ENCODE measurements around the gene ZCCHC2.

Gene ZCCHC2

GRCh38 chr18:62612289-62612645, 89.4 kb downstream of the ZCCHC2 start:
- DNase-seq (ENCODE audit: low spot score), result no peak
- no peak for TF ChIP-seq CTCF (IDR thresholded peaks at IDR 0.05; ENCODE audit: extremely low read depth, insufficient read depth, missing control alignments)
- in situ Hi-C loops (cut with MboI; ENCODE audit: low pct_unique_long_range_greater_than_20kb, low sequenced_read_pairs, unreplicated experiment), result loop anchor here (25.0 kb wide), 1 partner anchor 375 kb away; no protein-coding TSS in a partner anchor

- in situ Hi-C loops (cut with MboI; ENCODE audit: low pct_unique_long_range_greater_than_20kb, low sequenced_read_pairs, unreplicated experiment), result loop anchor here (25.0 kb wide), 1 partner anchor 375 kb away; no protein-coding TSS in a partner anchor
- no peak for DNase-seq (ENCODE audit: low spot score)
- TF ChIP-seq CTCF (IDR thresholded peaks at IDR 0.05; ENCODE audit: extremely low read depth, insufficient read depth, missing control alignments), result no peak
Observed at GRCh38 chr18:62612776-62613175, 90.0 kb downstream of the ZCCHC2 start.

- in situ Hi-C loops (cut with MboI; ENCODE audit: low pct_unique_long_range_greater_than_20kb, low sequenced_read_pairs, unreplicated experiment), result loop anchor here (25.0 kb wide), 1 partner anchor 373 kb away; no protein-coding TSS in a partner anchor
- DNase-seq (ENCODE audit: low spot score), result no peak
- TF ChIP-seq CTCF (IDR thresholded peaks at IDR 0.05; ENCODE audit: extremely low read depth, insufficient read depth, missing control alignments), result no peak
Observed at GRCh38 chr18:62614494-62614893, 91.7 kb downstream of the ZCCHC2 start.

GRCh38 chr18:62616331-62616805, 93.5 kb downstream of the ZCCHC2 start:
- no peak for DNase-seq (ENCODE audit: low spot score)

GRCh38 chr18:62617793-62618591, 95.2 kb downstream of the ZCCHC2 start:
- in situ Hi-C loops (cut with MboI; ENCODE audit: low pct_unique_long_range_greater_than_20kb, low sequenced_read_pairs, unreplicated experiment), result loop anchor here (25.0 kb wide), 1 partner anchor 369 kb away; no protein-coding TSS in a partner anchor
- TF ChIP-seq CTCF (IDR thresholded peaks at IDR 0.05; ENCODE audit: extremely low read depth, insufficient read depth, missing control alignments), result no peak
- no peak for DNase-seq (ENCODE audit: low spot score)

More at GRCh38 chr18:62616331-62616805, 93.5 kb downstream of the ZCCHC2 start:
- TF ChIP-seq CTCF (IDR thresholded peaks at IDR 0.05; ENCODE audit: extremely low read depth, insufficient read depth, missing control alignments), result no peak
- in situ Hi-C loops (cut with MboI; ENCODE audit: low pct_unique_long_range_greater_than_20kb, low sequenced_read_pairs, unreplicated experiment), result loop anchor here (25.0 kb wide), 1 partner anchor 371 kb away; no protein-coding TSS in a partner anchor

- in situ Hi-C loops (cut with MboI; ENCODE audit: low pct_unique_long_range_greater_than_20kb, low sequenced_read_pairs, unreplicated experiment), result loop anchor here (25.0 kb wide), 1 partner anchor 369 kb away; no protein-coding TSS in a partner anchor
- TF ChIP-seq CTCF (IDR thresholded peaks at IDR 0.05; ENCODE audit: extremely low read depth, insufficient read depth, missing control alignments), result no peak
- DNase-seq (ENCODE audit: low spot score), result no peak
Observed at GRCh38 chr18:62618735-62619134, 95.9 kb downstream of the ZCCHC2 start.
